ENCODE measurements around the gene ANO9. TPM values are rescaled to one million over a fixed set of nuclear protein-coding genes. Genes with fewer than 3 reads are reported as not detected.

Gene ANO9
- total and polyA plus RNA-seq, 8 donors, result 5.7 to 208 (median 31.6) TPM

DNA sequence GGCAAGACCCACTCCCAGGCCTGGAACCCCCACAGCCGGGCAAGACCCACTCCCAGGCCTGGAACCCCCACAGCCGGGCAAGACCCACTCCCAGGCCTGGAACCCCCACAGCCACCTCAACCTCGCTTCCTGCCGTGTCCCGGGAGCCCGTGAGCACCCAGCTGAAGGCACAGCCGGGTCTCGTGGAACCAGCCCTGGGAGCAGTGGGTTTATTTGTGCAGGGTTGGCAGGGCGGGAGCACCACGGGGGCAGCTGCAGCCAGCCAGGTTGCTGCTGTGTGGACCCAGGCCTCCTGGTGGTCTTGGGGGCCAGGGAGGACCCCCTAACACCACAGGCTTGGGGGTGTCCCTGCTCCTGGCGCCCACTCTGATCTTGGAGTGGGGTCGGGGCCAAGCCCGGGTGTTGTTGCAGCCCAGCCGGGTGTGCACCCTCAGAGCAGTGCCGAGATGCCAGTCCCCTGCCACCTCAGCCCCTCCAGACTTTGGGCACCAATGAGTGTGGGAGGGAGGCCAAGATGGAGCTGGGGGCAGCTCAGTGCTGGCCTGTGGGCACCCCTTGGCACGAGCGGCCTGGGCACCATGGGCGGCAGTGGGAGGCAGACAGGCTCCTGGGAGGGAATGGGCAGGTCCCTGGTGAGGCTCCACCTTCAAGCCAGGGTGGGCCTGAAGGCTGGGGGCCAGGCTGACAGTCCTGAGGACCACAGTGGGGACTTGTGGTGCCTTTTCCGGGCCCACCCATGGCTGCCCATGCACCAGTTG is 56.0 kb downstream of the ANO9 start:
- no peak overlapping the region for H3K27ac ChIP-seq
- 84 to 95% (median 92%) methylated on average over 16 to 18 of the region's 19 CpGs for WGBS, 5 donors
- peaks cover 0 to 20% (median 12%) of the 10 kb centered on the region in 4 donors for H3K9me3 ChIP-seq
- TF ChIP-seq, protein P1, sequence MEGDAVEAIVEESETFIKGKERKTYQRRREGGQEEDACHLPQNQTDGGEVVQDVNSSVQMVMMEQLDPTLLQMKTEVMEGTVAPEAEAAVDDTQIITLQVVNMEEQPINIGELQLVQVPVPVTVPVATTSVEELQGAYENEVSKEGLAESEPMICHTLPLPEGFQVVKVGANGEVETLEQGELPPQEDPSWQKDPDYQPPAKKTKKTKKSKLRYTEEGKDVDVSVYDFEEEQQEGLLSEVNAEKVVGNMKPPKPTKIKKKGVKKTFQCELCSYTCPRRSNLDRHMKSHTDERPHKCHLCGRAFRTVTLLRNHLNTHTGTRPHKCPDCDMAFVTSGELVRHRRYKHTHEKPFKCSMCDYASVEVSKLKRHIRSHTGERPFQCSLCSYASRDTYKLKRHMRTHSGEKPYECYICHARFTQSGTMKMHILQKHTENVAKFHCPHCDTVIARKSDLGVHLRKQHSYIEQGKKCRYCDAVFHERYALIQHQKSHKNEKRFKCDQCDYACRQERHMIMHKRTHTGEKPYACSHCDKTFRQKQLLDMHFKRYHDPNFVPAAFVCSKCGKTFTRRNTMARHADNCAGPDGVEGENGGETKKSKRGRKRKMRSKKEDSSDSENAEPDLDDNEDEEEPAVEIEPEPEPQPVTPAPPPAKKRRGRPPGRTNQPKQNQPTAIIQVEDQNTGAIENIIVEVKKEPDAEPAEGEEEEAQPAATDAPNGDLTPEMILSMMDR (IDR thresholded peaks at IDR 0.05), result no peak
- TF ChIP-seq POLR2AphosphoS5 (IDR thresholded peaks at IDR 0.05) (no peak), POLR2A (IDR thresholded peaks at IDR 0.05) (no peak), EP300 (IDR thresholded peaks at IDR 0.05) (no peak)
- intact Hi-C loops (cut with DNase I; ENCODE audit: low total_unique reads), result no loop called here
- DNase-seq, result no peak
- H3K4me3 ChIP-seq, result no peak overlapping the region
- no peaks in the 10 kb centered on the region for H3K36me3 ChIP-seq
- no peaks in the 10 kb centered on the region for H3K4me1 ChIP-seq
- H3K27me3 ChIP-seq, result peaks cover 0 to 7% (median 3%) of the 10 kb centered on the region in 3 donors

DNA sequence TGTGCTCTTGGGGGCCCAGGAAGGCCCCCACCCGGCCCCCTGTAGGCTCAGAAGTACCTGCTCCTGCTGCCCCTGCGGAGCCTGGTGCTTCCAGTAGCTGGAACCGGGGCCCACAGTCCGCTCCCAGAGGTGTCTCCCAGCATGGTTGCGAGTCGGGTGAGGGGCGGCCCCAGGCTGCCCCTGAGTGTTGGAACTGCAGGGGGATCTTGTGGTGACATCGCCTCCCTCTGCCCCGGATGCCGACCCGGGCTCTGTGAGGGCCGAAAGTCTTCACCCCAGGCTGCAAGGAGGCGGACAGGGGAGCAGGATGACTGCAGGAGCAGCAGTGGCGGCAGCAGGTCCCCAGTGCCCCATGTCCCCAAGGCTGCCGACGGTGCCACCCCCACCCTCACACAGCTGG is 57.3 kb downstream of the ANO9 start:
- DNase-seq, result no peak
- TF ChIP-seq POLR2A (IDR thresholded peaks at IDR 0.05), result no peak
- 67 to 93% (median 88%) methylated on average over 1 to 16 of the region's 16 CpGs for WGBS, 5 donors

DNA sequence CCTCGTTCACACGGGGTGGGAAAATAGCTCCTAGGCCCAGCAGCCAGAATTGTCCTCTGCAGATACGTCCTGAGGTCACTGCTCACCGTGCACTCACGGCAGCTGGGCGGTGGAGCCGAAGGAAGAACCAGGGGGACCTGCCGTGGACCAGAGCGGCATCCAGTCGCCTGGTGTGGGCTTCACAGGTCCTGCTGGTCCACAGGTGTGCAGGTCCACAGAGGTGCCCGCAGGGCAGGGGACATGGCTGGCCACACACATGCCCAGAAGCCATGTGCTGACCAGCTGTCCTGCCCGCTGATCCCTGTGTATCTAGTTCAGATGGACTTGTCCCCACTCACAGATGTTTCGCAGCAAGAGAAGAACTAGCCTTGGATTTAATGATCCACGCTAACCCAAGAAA is 58.4 kb downstream of the ANO9 start:
- no peak for DNase-seq
- Histone ChIP-seq H3K36me3 (no peaks in the 10 kb centered on the region), H3K4me3 (no peak overlapping the region), H3K4me1 (no peaks in the 10 kb centered on the region), H3K9me3 (peaks cover 0 to 20% (median 12%) of the 10 kb centered on the region in 4 donors), H3K27ac (no peak overlapping the region), H3K27me3 (peaks cover 0 to 24% (median 10%) of the 10 kb centered on the region in 3 donors)
- WGBS, 5 donors, result 75 to 92% (median 89%) methylated on average over 13 to 14 of the region's 14 CpGs
- intact Hi-C loops (cut with DNase I; ENCODE audit: low total_unique reads), result no loop called here
- TF ChIP-seq, protein P1 (IDR thresholded peaks at IDR 0.05), result no peak
- TF ChIP-seq EP300 (IDR thresholded peaks at IDR 0.05), result no peak

More for the DNA sequence above, 57.3 kb downstream of the ANO9 start:
- no peak overlapping the region for H3K27ac ChIP-seq
- intact Hi-C loops (cut with DNase I; ENCODE audit: low total_unique reads), result no loop called here
- H3K36me3 ChIP-seq, result no peaks in the 10 kb centered on the region
- H3K4me3 ChIP-seq, result no peak overlapping the region
- no peaks in the 10 kb centered on the region for H3K4me1 ChIP-seq
- peaks cover 0 to 20% (median 12%) of the 10 kb centered on the region in 4 donors for H3K9me3 ChIP-seq
- H3K27me3 ChIP-seq, result peaks cover 0 to 19% (median 10%) of the 10 kb centered on the region in 3 donors

DNA sequence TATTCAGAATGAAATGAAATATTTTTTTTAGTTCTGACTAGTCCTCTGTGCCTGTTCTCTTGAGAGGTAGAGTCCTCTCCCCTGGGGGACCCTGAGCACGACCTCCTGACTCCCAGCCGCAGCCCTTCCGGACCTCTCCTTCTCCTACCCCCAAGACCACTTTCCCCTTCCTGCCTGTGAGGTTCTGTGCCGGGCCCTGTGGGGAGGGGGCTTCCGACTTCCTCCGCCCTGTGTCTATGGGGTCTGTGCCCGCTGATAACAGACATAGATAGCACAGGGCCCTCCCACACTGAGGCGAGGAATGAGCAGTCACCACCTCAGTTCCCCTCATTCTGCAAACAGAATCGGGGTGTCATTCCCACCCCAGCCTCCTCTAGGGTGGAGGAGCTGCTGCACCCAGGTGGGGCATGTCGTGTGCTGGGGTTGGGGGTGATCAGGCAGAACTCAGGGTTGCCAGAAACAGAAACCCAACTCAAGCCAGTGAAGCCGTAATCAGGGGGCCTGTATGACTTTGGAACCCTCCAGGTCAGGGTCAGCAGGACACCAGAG is 59.7 kb downstream of the ANO9 start:
- 47 to 78% (median 71%) methylated on average over 11 of the region's 11 CpGs for WGBS, 5 donors
- Histone ChIP-seq H3K4me1 (no peaks in the 10 kb centered on the region), H3K36me3 (no peaks in the 10 kb centered on the region), H3K27ac (no peak overlapping the region), H3K27me3 (peaks cover 0 to 24% (median 10%) of the 10 kb centered on the region in 3 donors), H3K9me3 (peaks cover 0 to 16% (median 12%) of the 10 kb centered on the region in 4 donors), H3K4me3 (no peak overlapping the region)
- TF ChIP-seq POLR2A (IDR thresholded peaks at IDR 0.05) (no peak), POLR2AphosphoS5 (IDR thresholded peaks at IDR 0.05) (no peak)
- TF ChIP-seq, protein P1 (IDR thresholded peaks at IDR 0.05), result no peak
- no peak for DNase-seq
- intact Hi-C loops (cut with DNase I; ENCODE audit: low total_unique reads), result no loop called here

All from stomach (tissue), 9 donors.